Activated CD8-positive, alpha-beta memory T cell treated with anti-CD3 and anti-CD28 coated beads for 4 hours (primary cell): ENCODE data around the gene FKBP6.
"Not testable (repeated sequence)": the region's sequence is repeated elsewhere in the genome, so short reads cannot be mapped to it uniquely, and the experiment has no call there.

ENCODE experiments used
- DNase-seq, 2 donors: peaks; one replicate each; pipeline ENCODE4 v3.0.0-alpha.2; 2020; ENCODE audit warnings: low read depth in 2 of 2

FKBP6 gene

DNA sequence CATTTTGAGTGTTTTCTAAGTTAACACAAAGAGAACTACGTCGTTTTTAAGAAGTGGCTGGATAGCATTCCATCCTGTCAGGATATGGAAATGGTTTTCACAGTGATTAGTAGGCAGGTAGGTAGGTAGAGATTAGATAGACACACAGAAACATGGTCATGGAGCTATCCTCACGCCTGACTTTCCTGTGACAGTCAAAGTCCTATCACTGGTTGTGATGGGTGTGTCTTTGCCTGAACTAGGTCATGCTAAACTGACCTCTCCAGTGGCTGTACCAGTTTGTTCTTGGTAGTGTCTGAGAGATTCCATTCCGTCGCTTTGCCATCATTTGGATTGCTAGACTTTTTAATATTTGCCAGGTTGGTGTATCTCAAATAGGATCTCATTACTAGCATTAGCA is 28.2 kb downstream of the FKBP6 start:
- DNase-seq: no peak

GRCh38 chr7:73358590-73359275 is 30.8 kb downstream of the FKBP6 start:
- no peak for DNase-seq

GRCh38 chr7:73359306-73359705 is 31.3 kb downstream of the FKBP6 start:
- DNase-seq: no peak

GRCh38 chr7:73359746-73360375 is 31.9 kb downstream of the FKBP6 start:
- no peak for DNase-seq

DNA sequence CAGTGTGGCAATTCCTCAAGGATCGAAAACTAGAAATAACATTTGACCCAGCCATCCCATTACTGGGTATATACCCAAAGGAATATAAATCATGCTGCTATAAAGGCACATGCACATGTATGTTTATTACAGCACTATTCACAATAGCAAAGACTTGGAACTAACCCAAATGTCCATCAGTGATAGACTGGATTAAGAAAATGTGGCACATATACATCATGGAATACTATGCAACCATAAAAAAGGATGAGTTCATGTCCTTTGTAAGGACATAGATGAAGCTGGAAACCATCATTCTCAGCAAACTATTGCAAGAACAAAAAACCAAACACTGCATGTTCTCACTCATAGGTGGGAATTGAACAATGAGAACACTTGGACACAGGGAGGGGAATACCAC is 32.6 kb downstream of the FKBP6 start:
- DNase-seq: not testable (repeated sequence)

DNA sequence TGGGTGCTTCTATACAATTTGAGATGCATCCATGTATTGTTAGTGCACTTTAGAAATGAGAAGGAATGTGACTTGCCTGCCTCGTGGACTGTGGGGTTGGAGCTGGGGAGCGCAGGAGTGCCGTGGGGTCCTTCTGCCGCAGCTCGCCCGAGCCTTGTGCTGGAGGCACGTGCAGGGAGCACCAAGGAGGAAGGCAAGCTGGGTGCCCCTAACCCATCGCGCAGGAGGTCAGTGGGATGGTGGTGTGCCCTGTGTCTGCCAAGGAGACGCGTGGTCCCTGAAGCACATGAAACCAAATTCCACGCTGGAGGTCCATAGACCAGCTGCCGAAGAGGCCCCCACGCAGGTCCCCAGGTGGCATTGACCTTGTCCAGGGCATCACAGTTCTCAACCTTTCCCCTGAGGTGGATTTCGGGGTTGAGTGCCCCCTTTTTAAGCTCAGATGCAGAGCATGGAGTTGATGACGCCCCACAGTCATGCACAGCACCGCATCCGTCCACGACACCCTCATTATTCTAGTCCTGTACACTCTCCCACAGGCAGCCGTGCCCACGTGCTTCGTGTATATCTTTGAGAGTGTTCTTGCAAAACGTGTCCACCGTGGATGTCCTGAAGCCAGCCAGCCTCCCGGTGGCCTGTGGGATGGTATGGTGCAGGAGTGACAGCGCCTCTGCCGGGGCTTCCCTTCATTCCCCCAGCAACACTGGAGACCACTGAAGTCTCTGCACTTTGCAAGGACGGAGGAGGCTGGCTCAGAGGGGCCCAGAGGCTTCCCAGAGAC is 35.5 kb downstream of the FKBP6 start:
- no peak for DNase-seq

DNA sequence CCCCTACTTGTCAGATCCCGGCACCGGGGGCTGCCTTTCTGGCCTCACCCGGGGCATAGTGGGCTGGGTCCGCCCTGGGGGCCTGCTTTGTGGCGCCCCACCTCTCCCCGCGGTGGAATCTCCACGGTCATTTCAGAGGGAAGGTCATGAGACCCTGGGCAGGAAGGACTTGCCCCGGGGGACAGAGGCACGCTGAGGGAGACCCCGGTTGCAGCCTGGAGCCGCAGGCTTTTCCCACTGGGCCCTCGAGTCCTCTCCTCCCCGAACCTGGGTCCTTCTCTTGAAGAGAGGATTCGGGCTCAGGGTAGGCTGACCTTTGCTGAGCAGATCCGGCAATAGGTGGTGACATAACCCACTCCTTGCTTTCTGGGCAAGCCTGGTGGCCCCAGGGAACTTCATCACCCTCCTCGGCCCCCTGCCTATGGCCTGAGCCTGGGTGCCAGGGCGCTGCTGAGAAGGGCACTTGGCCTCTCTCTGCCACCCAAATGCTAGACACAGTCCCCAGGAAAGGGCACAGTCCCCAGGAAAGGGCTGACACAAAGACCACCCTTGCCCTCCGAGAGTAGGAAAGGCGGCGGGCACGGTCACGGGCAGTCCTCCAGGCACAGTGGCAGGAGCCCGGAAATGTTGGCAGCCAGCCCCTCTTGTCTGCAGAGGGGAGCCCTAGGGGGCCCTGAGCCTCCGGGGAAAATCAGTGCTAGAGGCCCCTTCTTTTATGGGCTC is 36.2 kb downstream of the FKBP6 start:
- DNase-seq: no peak

DNA sequence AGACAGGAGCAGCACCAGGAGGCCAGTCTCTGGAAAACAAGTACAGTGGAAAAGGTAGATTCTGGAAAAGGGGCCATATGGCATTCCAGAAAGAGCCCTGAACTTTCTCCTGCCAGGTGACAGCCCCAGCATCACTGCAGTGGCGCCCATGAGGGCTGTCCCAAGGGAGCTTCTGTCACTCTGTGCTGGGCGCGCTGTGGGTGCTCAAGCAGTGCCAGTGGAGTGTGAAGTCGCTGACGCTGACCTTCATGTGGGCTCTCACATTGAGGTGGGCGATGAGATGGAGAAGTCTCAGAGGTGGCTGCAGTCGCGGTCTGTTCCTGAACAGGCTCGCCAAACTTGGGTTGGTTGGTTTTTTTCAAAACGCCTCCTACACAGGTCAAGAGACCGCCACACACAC is 38.2 kb downstream of the FKBP6 start:
- no peak for DNase-seq

DNA sequence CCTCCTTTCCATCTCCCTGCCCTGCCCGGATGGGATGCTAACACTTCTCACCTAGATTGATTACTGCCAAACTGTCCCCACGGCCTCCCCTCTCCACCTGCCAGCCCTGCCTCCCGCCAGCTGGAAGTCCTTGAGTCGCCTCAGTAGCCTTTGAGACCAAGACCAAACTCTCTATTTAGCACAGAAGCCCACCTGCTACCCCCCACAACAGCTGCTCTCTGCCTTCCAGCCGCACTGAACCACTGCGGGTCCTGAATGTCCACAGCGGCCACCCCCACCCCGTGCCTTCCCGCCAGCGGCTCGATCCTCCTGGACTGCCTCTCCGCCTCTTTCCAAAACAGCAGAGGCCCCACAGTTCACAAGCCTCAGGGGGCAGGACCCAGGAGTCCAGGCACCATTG is 39.0 kb downstream of the FKBP6 start:
- no peak for DNase-seq

- no peak for DNase-seq
Observed at GRCh38 chr7:73369009-73369408, 41.0 kb downstream of the FKBP6 start.

DNA sequence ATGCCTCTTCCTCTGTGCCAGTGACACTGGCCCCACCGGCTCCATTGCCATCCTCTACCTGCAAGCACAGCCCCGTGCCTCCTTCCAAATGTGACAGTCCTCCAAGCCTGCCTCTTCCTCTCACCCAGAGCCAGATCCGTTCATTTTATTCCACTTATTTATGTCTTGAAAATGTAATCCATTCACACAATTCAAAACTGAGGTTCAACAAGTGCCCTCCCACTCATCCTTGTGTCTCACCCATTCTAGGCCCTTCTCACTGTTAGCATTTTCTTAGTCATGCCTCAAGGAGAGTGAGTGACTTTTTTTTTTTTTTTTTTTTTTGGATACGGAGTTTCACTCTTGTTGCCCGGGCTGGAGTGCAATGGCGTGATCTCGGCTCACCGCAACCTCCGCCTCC is 41.7 kb downstream of the FKBP6 start:
- no peak for DNase-seq

DNA sequence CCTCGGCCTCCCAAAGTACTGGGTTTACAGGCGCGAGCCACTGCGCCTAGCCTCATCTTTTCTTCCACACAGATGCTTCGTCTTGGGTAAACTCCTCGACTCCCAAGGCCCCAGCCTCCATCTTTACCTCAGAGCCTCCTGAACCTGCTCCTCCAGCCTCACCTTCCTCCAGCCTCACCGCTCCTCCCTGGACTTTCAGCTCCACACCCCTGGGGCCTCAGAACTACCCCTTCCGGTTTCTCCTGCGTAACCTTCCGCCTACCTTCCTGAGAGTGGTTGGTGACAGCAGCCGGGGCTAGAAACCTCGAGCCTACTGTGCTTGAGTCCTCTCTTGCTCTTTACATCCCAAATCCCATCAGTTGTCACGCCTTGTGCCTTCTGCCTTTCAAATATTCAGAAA is 45.8 kb downstream of the FKBP6 start:
- no peak for DNase-seq

DNA sequence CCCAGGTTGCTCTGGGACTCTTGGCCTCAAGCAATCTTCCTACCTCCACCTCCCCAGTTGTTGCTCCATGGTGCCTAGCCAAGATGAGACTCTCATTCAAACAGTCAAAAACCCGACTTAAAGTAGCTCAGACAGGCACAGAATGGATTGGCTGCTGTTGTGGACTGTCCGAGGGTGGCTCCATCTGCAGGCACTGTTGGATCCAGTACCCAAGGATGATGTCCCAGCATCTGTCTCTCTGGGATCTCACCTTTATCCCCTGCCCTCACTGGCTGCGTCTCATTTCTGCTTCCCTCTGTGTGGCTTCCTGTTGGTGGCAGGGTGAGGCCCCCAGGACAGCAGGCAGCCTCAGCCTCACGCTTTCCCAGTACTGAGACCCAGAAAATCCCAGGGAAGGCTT is 48.3 kb downstream of the FKBP6 start:
- DNase-seq: not testable (repeated sequence)

DNA sequence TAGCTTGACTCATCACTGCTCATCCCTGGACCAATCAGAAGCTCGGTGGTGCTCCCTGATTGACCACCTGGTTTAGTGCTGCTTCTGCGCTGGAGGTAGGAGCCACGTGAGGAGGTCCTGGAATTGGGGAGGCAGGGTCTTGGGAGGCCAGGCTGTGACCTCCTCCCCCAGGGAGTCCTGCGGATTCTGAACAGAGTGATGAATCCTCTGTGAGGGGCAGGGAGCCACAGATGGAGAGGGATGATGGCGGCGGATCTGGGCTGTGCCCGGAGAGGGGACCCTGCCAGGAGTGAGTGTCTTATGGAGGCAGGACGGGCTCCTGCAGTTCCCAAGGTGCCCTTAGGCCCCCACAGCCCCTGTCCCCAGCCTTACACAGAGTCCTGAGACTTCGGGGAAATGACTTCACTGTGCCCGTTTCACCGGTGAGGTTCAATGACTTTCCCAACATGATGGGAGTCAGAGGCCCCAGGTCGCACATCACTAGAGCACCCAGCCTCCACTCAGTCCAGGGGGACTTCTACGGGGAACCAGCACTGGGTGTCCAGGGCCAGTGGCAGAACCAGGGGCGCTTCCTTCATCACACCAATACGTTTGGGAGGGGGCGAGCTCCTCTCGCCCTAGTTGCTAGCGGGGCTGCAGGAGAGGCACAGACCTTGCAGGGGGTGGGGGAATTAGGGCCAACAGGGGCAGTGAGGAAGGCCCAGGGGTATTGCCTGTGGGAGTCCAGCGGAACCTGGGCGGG is 48.9 kb downstream of the FKBP6 start:
- DNase-seq: no peak

- not testable (repeated sequence) for DNase-seq
Observed at GRCh38 chr7:73377413-73378200, 49.6 kb downstream of the FKBP6 start.

- DNase-seq: no peak
Observed at GRCh38 chr7:73382934-73383503, 55.1 kb downstream of the FKBP6 start.

DNA sequence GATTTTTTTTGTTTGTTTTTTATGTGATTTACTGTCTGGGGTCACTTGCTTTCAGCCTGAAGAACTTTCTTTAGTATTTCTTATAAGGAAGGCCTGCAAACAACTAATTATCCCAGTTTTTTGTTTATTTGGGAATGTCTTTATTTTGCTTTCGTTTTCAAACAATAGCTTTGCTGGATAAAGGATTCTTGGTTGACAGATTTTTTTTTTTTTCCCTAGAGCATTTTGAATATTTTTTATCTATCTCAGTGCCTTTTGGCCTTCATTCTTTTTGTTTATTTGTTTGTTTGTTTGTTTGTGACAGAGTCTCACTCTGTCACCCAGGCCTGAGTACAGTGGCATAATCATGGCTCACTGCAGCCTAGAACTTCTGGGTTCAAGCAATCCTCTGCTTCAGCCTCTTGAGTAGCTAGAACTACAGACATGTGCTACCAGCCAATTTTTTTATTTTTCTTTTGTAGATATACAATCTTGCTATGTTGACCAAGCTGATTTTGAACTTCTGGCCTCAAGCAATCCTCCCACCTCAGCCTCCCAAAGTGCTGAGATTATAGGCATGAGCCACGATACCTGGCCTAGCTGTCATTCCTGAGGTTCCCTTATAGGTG is 59.4 kb downstream of the FKBP6 start:
- no peak for DNase-seq

DNA sequence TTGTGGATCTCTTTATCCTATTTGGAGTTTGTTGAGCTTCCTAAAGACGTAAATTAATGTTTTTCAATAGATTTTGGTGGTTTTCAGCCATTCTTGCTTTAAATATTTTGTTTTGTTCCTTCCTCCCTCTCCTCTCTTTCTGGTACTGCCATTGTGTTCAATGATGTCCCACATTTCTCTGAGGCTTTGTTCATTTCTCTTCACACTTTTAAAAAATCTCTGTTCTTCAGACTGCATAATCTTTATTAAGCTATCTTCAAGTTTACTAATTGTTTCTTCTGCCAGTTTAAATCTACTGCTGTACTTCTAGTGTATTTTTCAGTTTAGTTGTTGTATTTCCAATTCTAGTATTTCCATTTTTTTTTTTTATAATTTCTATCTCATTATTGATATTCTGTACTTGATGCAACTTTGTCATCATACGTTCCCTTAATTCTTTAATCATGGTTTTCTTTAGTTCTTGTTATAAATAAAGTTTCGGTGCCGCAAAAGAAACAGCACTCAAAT is 60.0 kb downstream of the FKBP6 start:
- DNase-seq: no peak

GRCh38 chr7:73391396-73391795 is 63.4 kb downstream of the FKBP6 start:
- no peak for DNase-seq

- no peak for DNase-seq
Observed at GRCh38 chr7:73394422-73394821, 66.5 kb downstream of the FKBP6 start.
